HCT116 (cell line): ENCODE data around the gene VAMP3.

Source experiments
- ATF3 ChIP-seq: IDR thresholded peaks from 2 replicates; pipeline ENCODE4 v1.6.1; 2012
- CTCF ChIP-seq, 3 experiments: fragments of 200-600 bp in 1 of 3; sonication (generic) in 1 of 3; IDR thresholded peaks in 2 of 3; conservative IDR thresholded peaks in 1 of 3; 2 replicates each; pipeline ENCODE4 v1.5.1; 2012 to 2017; ENCODE audit warnings: low read depth in 2 of 3, low read length in 2 of 3, antibody characterized with exemption in 1 of 3, borderline replicate concordance in 1 of 3, control low read depth in 1 of 3, mild to moderate bottlenecking in 1 of 3, mixed read lengths in 1 of 3, mixed run types in 1 of 3, moderate library complexity in 1 of 3; ENCODE audit not compliant: insufficient read depth in 1 of 3
- EGR1 ChIP-seq: IDR thresholded peaks from 2 replicates; pipeline ENCODE4 v1.6.1; 2012; ENCODE audit warnings: low read depth
- EZH2 ChIP-seq: fragments of 200-600 bp; sonication (generic); IDR thresholded peaks from 2 replicates; pipeline ENCODE4 v1.6.1; 2017; ENCODE audit warnings: antibody characterized with exemption, mixed run types
- EZH2phosphoT487 ChIP-seq: fragments of 200-600 bp; IDR thresholded peaks from 2 replicates; pipeline ENCODE4 v1.6.1; 2018; ENCODE audit warnings: antibody characterized with exemption, borderline replicate concordance
- MAX ChIP-seq: IDR thresholded peaks from 2 replicates; pipeline ENCODE4 v1.6.1; 2012
- POLR2A ChIP-seq: IDR thresholded peaks from 2 replicates; pipeline ENCODE4 v1.7.0; 2011; ENCODE audit warnings: borderline replicate concordance; ENCODE audit not compliant: insufficient read depth, insufficient read length; ENCODE audit errors: extremely low read depth
- POLR2AphosphoS5 ChIP-seq: IDR thresholded peaks from 2 replicates; pipeline ENCODE4 v1.6.1; 2011; ENCODE audit warnings: mild to moderate bottlenecking, low read depth, low read length, moderate library complexity
- RAD21 ChIP-seq: IDR thresholded peaks from 2 replicates; pipeline ENCODE4 v1.6.1; 2012; ENCODE audit warnings: low read depth, mild to moderate bottlenecking
- ZNF274 ChIP-seq: fragments of 200-500 bp; sonication (Bioruptor generic); IDR thresholded peaks from 2 replicates; pipeline ENCODE4 v1.6.1; 2014; ENCODE audit warnings: mild to moderate bottlenecking, low read depth, low read length, inconsistent platforms

- TF ChIP-seq POLR2AphosphoS5 (no peak), EGR1 (no peak), RAD21 (no peak), EZH2 (no peak), CTCF (IDR thresholded peaks at IDR 0.05 in 2 of 3, conservative IDR thresholded peaks at IDR 0.05 in 1 of 3; ENCODE audit: borderline replicate concordance in 1 of 3, insufficient read depth in 1 of 3, low read depth in 2 of 3, low read length in 2 of 3) (no peak), POLR2A (no peak), MAX (no peak), ATF3 (no peak), EZH2phosphoT487 (no peak), ZNF274 (no peak)
Observed at GRCh38 chr1:7769673-7770412, 1.3 kb upstream of the VAMP3 start.
